Osteocyte (in vitro differentiated cells): ENCODE measurements around the gene SLC4A5. TPM values are rescaled to one million over a fixed set of nuclear protein-coding genes. Genes with fewer than 3 reads are reported as not detected.
A peak's percentile ranks its signal among the peaks of the same experiment; 100 is the strongest.

Experiments
- DNase-seq: peaks from one replicate; pipeline ENCODE4 v3.0.0; 2021; ENCODE audit warnings: mixed read lengths; ENCODE audit not compliant: unreplicated experiment; ENCODE audit errors: extremely low spot score
- H3K27ac Mint-ChIP-seq: one replicate; pipeline ENCODE4 v1.8.0; 2021; ENCODE audit warnings: mild to moderate bottlenecking, mixed read lengths; ENCODE audit not compliant: unreplicated experiment
- H3K27me3 Mint-ChIP-seq: one replicate; pipeline ENCODE4 v1.8.0; 2021; ENCODE audit warnings: mixed read lengths; ENCODE audit not compliant: unreplicated experiment
- H3K36me3 Mint-ChIP-seq: one replicate; pipeline ENCODE4 v1.8.0; 2021; ENCODE audit warnings: mixed read lengths; ENCODE audit not compliant: unreplicated experiment
- H3K4me1 Mint-ChIP-seq: one replicate; pipeline ENCODE4 v1.8.0; 2021; ENCODE audit warnings: mixed read lengths; ENCODE audit not compliant: unreplicated experiment
- H3K4me3 Mint-ChIP-seq: one replicate; pipeline ENCODE4 v1.8.0; 2021; ENCODE audit warnings: mild to moderate bottlenecking, moderate library complexity, mixed read lengths; ENCODE audit not compliant: unreplicated experiment
- H3K9me3 Mint-ChIP-seq: one replicate; pipeline ENCODE4 v1.8.0; 2021; ENCODE audit warnings: mixed read lengths; ENCODE audit not compliant: unreplicated experiment
- long read RNA-seq: library from polyadenylated mRNA; unstranded; transcript quantifications from one replicate; pipeline ENCODE4 v2.0.0, GENCODE V29; 2021
- total RNA-seq: library from RNA; stranded (reverse); gene quantifications from 2 replicates; pipeline ENCODE4 v1.2.1, GENCODE V29; 2021
- TF ChIP-seq, protein P1 (sequence below): fragments of 200-600 bp; sonication (generic); IDR thresholded peaks from 2 replicates; pipeline ENCODE4 v1.5.0; 2021; ENCODE audit warnings: antibody characterized with exemption, mild to moderate bottlenecking, moderate library complexity

The SLC4A5 gene, protein sequence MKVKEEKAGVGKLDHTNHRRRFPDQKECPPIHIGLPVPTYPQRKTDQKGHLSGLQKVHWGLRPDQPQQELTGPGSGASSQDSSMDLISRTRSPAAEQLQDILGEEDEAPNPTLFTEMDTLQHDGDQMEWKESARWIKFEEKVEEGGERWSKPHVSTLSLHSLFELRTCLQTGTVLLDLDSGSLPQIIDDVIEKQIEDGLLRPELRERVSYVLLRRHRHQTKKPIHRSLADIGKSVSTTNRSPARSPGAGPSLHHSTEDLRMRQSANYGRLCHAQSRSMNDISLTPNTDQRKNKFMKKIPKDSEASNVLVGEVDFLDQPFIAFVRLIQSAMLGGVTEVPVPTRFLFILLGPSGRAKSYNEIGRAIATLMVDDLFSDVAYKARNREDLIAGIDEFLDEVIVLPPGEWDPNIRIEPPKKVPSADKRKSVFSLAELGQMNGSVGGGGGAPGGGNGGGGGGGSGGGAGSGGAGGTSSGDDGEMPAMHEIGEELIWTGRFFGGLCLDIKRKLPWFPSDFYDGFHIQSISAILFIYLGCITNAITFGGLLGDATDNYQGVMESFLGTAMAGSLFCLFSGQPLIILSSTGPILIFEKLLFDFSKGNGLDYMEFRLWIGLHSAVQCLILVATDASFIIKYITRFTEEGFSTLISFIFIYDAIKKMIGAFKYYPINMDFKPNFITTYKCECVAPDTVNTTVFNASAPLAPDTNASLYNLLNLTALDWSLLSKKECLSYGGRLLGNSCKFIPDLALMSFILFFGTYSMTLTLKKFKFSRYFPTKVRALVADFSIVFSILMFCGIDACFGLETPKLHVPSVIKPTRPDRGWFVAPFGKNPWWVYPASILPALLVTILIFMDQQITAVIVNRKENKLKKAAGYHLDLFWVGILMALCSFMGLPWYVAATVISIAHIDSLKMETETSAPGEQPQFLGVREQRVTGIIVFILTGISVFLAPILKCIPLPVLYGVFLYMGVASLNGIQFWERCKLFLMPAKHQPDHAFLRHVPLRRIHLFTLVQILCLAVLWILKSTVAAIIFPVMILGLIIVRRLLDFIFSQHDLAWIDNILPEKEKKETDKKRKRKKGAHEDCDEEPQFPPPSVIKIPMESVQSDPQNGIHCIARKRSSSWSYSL
- 1.6 and 2.3 TPM in 2 replicates for total RNA-seq
- long read RNA-seq, result 0 reads

DNA sequence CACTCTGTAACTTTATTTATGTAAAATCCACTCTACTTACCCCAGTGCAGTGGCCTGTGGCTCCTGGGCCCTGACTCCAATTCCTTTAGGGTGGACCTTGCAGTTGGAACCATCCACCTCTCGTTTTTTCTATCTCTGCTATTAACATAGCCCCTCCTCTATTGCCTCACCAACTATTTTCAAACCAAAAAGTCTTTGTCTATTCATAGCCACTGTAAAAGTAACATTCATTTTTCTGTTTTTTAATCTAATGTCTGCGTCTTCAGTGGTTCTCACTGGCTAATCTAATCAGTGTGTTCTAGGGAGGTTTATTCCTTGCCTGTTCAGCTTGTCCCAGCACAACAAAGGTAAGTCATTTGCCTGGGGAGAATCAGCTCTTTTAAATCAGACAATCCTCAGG, at the start of gene SLC4A5:
SLC4A5 (minus strand) TSS at position 101 of the 400 bp plus-strand sequence. CDS start 28,393 bp downstream, outside the sequence.
- H3K4me3 Mint-ChIP-seq, result no peak within 1 kb of the TSS
- no peak for DNase-seq
- no peaks in the 10 kb centered on the region for H3K4me1 Mint-ChIP-seq
- no peaks in the 10 kb centered on the region for H3K36me3 Mint-ChIP-seq
- TF ChIP-seq, protein P1, sequence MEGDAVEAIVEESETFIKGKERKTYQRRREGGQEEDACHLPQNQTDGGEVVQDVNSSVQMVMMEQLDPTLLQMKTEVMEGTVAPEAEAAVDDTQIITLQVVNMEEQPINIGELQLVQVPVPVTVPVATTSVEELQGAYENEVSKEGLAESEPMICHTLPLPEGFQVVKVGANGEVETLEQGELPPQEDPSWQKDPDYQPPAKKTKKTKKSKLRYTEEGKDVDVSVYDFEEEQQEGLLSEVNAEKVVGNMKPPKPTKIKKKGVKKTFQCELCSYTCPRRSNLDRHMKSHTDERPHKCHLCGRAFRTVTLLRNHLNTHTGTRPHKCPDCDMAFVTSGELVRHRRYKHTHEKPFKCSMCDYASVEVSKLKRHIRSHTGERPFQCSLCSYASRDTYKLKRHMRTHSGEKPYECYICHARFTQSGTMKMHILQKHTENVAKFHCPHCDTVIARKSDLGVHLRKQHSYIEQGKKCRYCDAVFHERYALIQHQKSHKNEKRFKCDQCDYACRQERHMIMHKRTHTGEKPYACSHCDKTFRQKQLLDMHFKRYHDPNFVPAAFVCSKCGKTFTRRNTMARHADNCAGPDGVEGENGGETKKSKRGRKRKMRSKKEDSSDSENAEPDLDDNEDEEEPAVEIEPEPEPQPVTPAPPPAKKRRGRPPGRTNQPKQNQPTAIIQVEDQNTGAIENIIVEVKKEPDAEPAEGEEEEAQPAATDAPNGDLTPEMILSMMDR, result no peak
- no peak within 1 kb of the TSS for H3K27ac Mint-ChIP-seq
- H3K27me3 Mint-ChIP-seq, result peaks cover 31% of the 10 kb centered on the region
- H3K9me3 Mint-ChIP-seq, result no peaks in the 10 kb centered on the region

DNA sequence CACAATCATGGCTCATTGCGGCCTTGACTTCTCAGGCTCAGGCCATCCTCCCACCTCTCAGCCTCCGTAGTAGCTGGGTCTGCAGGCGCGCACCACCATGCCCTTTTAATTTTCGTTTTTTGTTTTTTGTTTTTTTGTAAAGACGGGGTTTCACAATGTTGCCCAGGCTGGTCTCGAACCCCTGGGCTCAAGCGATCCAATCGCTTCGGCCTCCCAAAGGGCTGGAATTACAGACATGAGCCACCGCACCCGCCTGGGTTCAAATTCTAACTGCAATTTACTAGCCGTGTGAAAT, 49.2 kb upstream of the SLC4A5 start:
- H3K36me3 Mint-ChIP-seq, result no peaks in the 10 kb centered on the region
- H3K27me3 Mint-ChIP-seq, result peaks cover 13% of the 10 kb centered on the region
- no peak overlapping the region for H3K4me3 Mint-ChIP-seq
- TF ChIP-seq, protein P1, result no peak
- H3K9me3 Mint-ChIP-seq, result no peaks in the 10 kb centered on the region
- H3K27ac Mint-ChIP-seq, result no peak overlapping the region
- H3K4me1 Mint-ChIP-seq, result no peaks in the 10 kb centered on the region
- DNase-seq, result no peak

DNA sequence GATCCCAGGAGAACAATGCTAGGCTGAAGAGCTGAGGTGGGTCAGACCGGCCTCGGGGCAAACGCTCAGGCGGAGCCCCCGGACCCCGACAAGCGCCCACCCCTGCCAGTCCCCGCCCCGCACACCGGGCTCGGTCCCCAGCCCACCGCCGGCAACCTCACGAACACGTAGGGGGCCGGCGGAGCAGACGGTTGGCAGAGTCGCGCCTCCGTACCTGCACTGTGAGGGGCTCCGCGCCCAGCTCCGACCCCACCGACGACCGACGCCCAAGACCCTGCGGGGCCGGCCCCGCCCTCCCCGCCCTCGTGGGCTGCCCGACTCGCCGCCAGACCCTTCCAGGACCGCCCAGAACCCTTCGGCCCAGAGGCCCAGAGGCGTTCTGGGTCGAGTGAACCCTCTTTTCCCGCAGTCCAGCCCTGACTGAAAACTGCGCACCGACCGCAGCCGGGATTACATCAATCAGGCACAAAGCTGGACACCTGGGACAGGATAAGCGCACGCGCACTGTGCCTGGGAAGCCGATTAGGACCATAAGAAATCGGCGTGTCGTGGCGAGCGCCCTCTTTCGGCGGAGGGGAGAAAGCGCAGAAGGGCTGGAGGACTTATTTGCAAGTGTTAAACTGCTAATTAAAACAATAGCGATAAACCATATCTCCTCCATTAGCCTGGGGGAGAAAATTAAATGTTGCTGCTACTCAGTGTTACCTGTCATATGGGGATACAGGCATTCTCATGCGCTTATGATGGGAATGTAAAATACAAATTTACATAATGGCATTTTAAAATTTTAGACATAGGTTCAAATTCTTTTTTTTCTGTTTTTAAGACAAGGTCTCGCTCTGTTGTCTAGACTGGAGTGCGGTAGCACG, 48.6 kb upstream of the SLC4A5 start:
- TF ChIP-seq, protein P1, result peak; percentile 97
- DNase-seq, result peak; percentile 96
- Mint-ChIP-seq H3K27ac (peak overlapping the region; percentile 99), H3K36me3 (no peaks in the 10 kb centered on the region), H3K4me1 (no peaks in the 10 kb centered on the region), H3K9me3 (no peaks in the 10 kb centered on the region), H3K27me3 (peaks cover 13% of the 10 kb centered on the region), H3K4me3 (no peak overlapping the region)

DNA sequence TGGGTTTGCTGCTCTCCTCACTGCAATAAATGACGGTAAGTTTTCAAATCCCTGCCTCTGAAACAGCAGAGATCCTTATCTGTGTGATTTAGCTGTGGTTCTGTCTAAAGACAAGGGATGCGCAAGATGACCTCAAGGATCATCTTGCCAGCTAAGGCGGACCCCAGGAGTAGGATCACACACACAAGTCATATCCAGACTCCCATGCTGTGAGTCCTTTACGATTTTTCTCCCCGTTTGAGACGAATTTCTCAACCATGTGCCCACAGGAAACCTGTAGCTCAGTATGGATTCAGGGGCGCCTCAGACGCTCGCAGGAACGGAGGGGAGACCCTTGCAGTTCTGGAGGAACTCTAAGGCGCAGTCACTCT, 48.0 kb upstream of the SLC4A5 start:
- no peak for DNase-seq
- no peaks in the 10 kb centered on the region for H3K9me3 Mint-ChIP-seq
- H3K4me3 Mint-ChIP-seq, result no peak overlapping the region
- peak overlapping the region; percentile 99 for H3K27ac Mint-ChIP-seq
- TF ChIP-seq, protein P1, result no peak
- no peaks in the 10 kb centered on the region for H3K36me3 Mint-ChIP-seq
- H3K27me3 Mint-ChIP-seq, result peaks cover 13% of the 10 kb centered on the region
- no peaks in the 10 kb centered on the region for H3K4me1 Mint-ChIP-seq
